SU-DHL-6 (cell line): ENCODE measurements around the gene SLC35A3.

Experiments
- EZH2phosphoT487 ChIP-seq: fragments of 200-600 bp; sonication (generic), shearing (Covaris generic); conservative IDR thresholded peaks from 2 replicates; pipeline ENCODE4 v1.6.1; 2018; ENCODE audit warnings: mild to moderate bottlenecking, antibody characterized with exemption, low read length, moderate library complexity, mixed read lengths
- TF ChIP-seq, protein P1 (sequence below): fragments of 200-600 bp; sonication (generic); IDR thresholded peaks from one replicate; pipeline ENCODE4 v1.5.1; 2017; ENCODE audit warnings: antibody characterized with exemption, mild to moderate bottlenecking, low read length, moderate library complexity; ENCODE audit not compliant: insufficient read depth, poor library complexity, severe bottlenecking

DNA sequence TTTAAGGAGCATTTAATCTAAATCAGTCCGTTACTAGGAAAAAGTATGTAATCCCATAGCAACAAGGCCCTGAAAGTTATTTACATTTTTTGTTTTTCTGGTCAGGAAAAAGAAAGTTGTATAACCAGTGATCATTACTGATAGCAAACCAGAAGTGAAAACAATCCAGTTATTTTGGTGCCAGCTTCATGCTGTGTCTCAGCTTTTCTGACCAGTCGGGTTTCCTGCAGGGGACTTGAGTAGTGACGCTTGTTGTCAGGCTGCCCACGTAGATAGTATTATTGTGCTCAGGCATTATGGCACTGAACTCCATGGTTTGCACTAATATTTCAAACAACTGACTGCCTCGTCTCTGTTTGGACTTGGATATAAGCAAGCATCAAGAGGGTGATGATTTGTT is 107.7 kb downstream of the SLC35A3 start:
- TF ChIP-seq, protein P1, sequence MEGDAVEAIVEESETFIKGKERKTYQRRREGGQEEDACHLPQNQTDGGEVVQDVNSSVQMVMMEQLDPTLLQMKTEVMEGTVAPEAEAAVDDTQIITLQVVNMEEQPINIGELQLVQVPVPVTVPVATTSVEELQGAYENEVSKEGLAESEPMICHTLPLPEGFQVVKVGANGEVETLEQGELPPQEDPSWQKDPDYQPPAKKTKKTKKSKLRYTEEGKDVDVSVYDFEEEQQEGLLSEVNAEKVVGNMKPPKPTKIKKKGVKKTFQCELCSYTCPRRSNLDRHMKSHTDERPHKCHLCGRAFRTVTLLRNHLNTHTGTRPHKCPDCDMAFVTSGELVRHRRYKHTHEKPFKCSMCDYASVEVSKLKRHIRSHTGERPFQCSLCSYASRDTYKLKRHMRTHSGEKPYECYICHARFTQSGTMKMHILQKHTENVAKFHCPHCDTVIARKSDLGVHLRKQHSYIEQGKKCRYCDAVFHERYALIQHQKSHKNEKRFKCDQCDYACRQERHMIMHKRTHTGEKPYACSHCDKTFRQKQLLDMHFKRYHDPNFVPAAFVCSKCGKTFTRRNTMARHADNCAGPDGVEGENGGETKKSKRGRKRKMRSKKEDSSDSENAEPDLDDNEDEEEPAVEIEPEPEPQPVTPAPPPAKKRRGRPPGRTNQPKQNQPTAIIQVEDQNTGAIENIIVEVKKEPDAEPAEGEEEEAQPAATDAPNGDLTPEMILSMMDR, result no peak
- TF ChIP-seq EZH2phosphoT487, result no peak
